ENCODE results near the gene PSME4.

The PSME4 gene

GRCh38 chr2:54000524-54000923 is 29.7 kb upstream of the PSME4 start:
- DNase-seq (ENCODE audit: insufficient read length, low spot score), result no peak
- no peak for TF ChIP-seq CTCF (IDR thresholded peaks at IDR 0.05; ENCODE audit: insufficient read depth, missing control alignments)
- no peak for FAIRE-seq

- DNase-seq (ENCODE audit: insufficient read length, low spot score), result no peak
- no peak for TF ChIP-seq CTCF (IDR thresholded peaks at IDR 0.05; ENCODE audit: insufficient read depth, missing control alignments)
- no peak for FAIRE-seq
Measured at GRCh38 chr2:54000122-54000521, 29.3 kb upstream of the PSME4 start.

GRCh38 chr2:53998834-53999233 is 28.0 kb upstream of the PSME4 start:
- DNase-seq (ENCODE audit: insufficient read length, low spot score) (no peak), FAIRE-seq (no peak)
- TF ChIP-seq CTCF (IDR thresholded peaks at IDR 0.05; ENCODE audit: insufficient read depth, missing control alignments), result no peak

GRCh38 chr2:53994818-53995808 is 24.3 kb upstream of the PSME4 start:
- no peak for DNase-seq (ENCODE audit: insufficient read length, low spot score)
- FAIRE-seq, result no peak
- no peak for TF ChIP-seq CTCF (IDR thresholded peaks at IDR 0.05; ENCODE audit: insufficient read depth, missing control alignments)

GRCh38 chr2:53991948-53992347 is 21.2 kb upstream of the PSME4 start:
- no peak for TF ChIP-seq CTCF (IDR thresholded peaks at IDR 0.05; ENCODE audit: insufficient read depth, missing control alignments)
- FAIRE-seq, result no peak

GRCh38 chr2:53989210-53989862 is 18.5 kb upstream of the PSME4 start:
- no peak for FAIRE-seq

More at GRCh38 chr2:53991948-53992347, 21.2 kb upstream of the PSME4 start:
- DNase-seq (ENCODE audit: insufficient read length, low spot score), result no peak

More at GRCh38 chr2:53989210-53989862, 18.5 kb upstream of the PSME4 start:
- TF ChIP-seq CTCF (IDR thresholded peaks at IDR 0.05; ENCODE audit: insufficient read depth, missing control alignments), result no peak
- DNase-seq (ENCODE audit: insufficient read length, low spot score), result no peak
